ENCODE measurements around the gene DNAJC5.

DNAJC5 gene

GRCh38 chr20:63890201-63890576 lies 4.7 kb upstream of the DNAJC5 start:
- no peaks in the 10 kb centered on the region for H3K79me2 ChIP-seq (ENCODE audit: insufficient read depth, low read depth)
- no peak overlapping the region for H3K4me3 ChIP-seq (IDR thresholded peaks at IDR 0.05; ENCODE audit: insufficient read depth, low read depth, low read length)
- H3K9ac ChIP-seq, result no peak overlapping the region
- no peaks in the 10 kb centered on the region for H3K4me1 ChIP-seq (ENCODE audit: low read depth, poor library complexity, severe bottlenecking)
- H3K36me3 ChIP-seq (ENCODE audit: insufficient read depth), result no peaks in the 10 kb centered on the region
- no peak for TF ChIP-seq CTCF (conservative IDR thresholded peaks at IDR 0.05; ENCODE audit: low read depth, low read length)
- no peak overlapping the region for H3K27ac ChIP-seq
- H2AFZ ChIP-seq (ENCODE audit: low read depth), result no peak overlapping the region
- H4K20me1 ChIP-seq (ENCODE audit: insufficient read depth), result no peaks in the 10 kb centered on the region
- no peak overlapping the region for H3K4me2 ChIP-seq
- no peaks in the 10 kb centered on the region for H3K27me3 ChIP-seq (ENCODE audit: insufficient read depth, low read depth)

GRCh38 chr20:63890616-63891015 lies 4.3 kb upstream of the DNAJC5 start:
- no peak overlapping the region for H3K4me3 ChIP-seq (IDR thresholded peaks at IDR 0.05; ENCODE audit: insufficient read depth, low read depth, low read length)
- peaks cover 1% of the 10 kb centered on the region; the same call in 1 of the 2 replicates for H3K79me2 ChIP-seq (ENCODE audit: insufficient read depth, low read depth)
- no peak overlapping the region for H3K4me2 ChIP-seq
- 0 out of 2 replicates have a peak, but pooled peaks cover 1% of the 10 kb centered on the region for H4K20me1 ChIP-seq (ENCODE audit: insufficient read depth)
- TF ChIP-seq CTCF (conservative IDR thresholded peaks at IDR 0.05; ENCODE audit: low read depth, low read length), result no peak
- H2AFZ ChIP-seq (ENCODE audit: low read depth), result no peak overlapping the region
- no peaks in the 10 kb centered on the region for H3K27me3 ChIP-seq (ENCODE audit: insufficient read depth, low read depth)
- no peak overlapping the region for H3K27ac ChIP-seq
- no peak overlapping the region for H3K9ac ChIP-seq
- H3K36me3 ChIP-seq (ENCODE audit: insufficient read depth), result no peaks in the 10 kb centered on the region
- H3K4me1 ChIP-seq (ENCODE audit: low read depth, poor library complexity, severe bottlenecking), result no peaks in the 10 kb centered on the region

GRCh38 chr20:63891061-63892002 lies 3.6 kb upstream of the DNAJC5 start:
- no peak overlapping the region for H3K9ac ChIP-seq

GRCh38 chr20:63892402-63892801 lies 2.5 kb upstream of the DNAJC5 start:
- no peak for TF ChIP-seq CTCF (conservative IDR thresholded peaks at IDR 0.05; ENCODE audit: low read depth, low read length)
- H3K27me3 ChIP-seq (ENCODE audit: insufficient read depth, low read depth), result no peaks in the 10 kb centered on the region
- no peak overlapping the region for H3K27ac ChIP-seq
- peaks cover 14% of the 10 kb centered on the region for H3K4me1 ChIP-seq (ENCODE audit: low read depth, poor library complexity, severe bottlenecking)
- H3K36me3 ChIP-seq (ENCODE audit: insufficient read depth), result no peaks in the 10 kb centered on the region
- peaks cover 16% of the 10 kb centered on the region for H4K20me1 ChIP-seq (ENCODE audit: insufficient read depth)
- peaks cover 18% of the 10 kb centered on the region; the same call in 1 of the 2 replicates for H3K79me2 ChIP-seq (ENCODE audit: insufficient read depth, low read depth)
- no peak overlapping the region for H3K4me3 ChIP-seq (IDR thresholded peaks at IDR 0.05; ENCODE audit: insufficient read depth, low read depth, low read length)
- no peak overlapping the region for H3K4me2 ChIP-seq
- H2AFZ ChIP-seq (ENCODE audit: low read depth), result no peak overlapping the region
- H3K9ac ChIP-seq, result no peak overlapping the region

More at GRCh38 chr20:63891061-63892002, 3.6 kb upstream of the DNAJC5 start:
- Histone ChIP-seq H3K4me1 (ENCODE audit: low read depth, poor library complexity, severe bottlenecking) (peaks cover 4% of the 10 kb centered on the region), H3K4me2 (no peak overlapping the region), H3K36me3 (ENCODE audit: insufficient read depth) (no peaks in the 10 kb centered on the region), H2AFZ (ENCODE audit: low read depth) (no peak overlapping the region), H4K20me1 (ENCODE audit: insufficient read depth) (peaks cover 6% of the 10 kb centered on the region), H3K79me2 (ENCODE audit: insufficient read depth, low read depth) (peaks cover 7% of the 10 kb centered on the region; the same call in 1 of the 2 replicates), H3K27me3 (ENCODE audit: insufficient read depth, low read depth) (no peaks in the 10 kb centered on the region), H3K4me3 (IDR thresholded peaks at IDR 0.05; ENCODE audit: insufficient read depth, low read depth, low read length) (no peak overlapping the region), H3K27ac (no peak overlapping the region)
- no peak for TF ChIP-seq CTCF (conservative IDR thresholded peaks at IDR 0.05; ENCODE audit: low read depth, low read length)
